Posterior vena cava (tissue), 2 donors: ENCODE measurements around the gene KHDRBS2. TPM values are rescaled to one million over a fixed set of nuclear protein-coding genes. Genes with fewer than 3 reads are reported as not detected.

Experiments
- DNase-seq: peaks from one replicate; pipeline ENCODE4 v3.0.0-alpha.2; 2020; ENCODE audit warnings: low spot score
- intact Hi-C, 2 donors: fragments of 100-400 bp; cut with DNase I; formaldehyde crosslinking; loops; one replicate each; pipeline versions ENCODE4 v1.14.1 to v1.14.2; 2022 to 2023
- long read RNA-seq, 2 donors: library from polyadenylated mRNA; unstranded; transcript quantifications; one replicate each; pipeline ENCODE4 v2.0.0, GENCODE V29; 2020 to 2021
- total RNA-seq, 2 donors: library from RNA; stranded (reverse); fragmentation: NEBNext Ultra II Directional; extraction: Animal tissue kit (Norgen Biotek cat#: 25700); gene quantifications; one replicate each; pipeline ENCODE4 v1.2.1, GENCODE V29; 2021
- donor health status: DM: yes; HTN: yes; CAD: no.
- donor health status: DM: yes; HTN: yes; CAD: no.

Gene KHDRBS2
- under 1 TPM; 0.14 to 0.28 TPM for total RNA-seq
- long read RNA-seq, donor 1, partial matches to known transcripts, result 0 of 1 reads
- long read RNA-seq, donor 1, other reads (novel, unspliced or antisense), result 1 of 1 reads
- long read RNA-seq, donor 2, result 0 reads

GRCh38 chr6:62285612-62286469, at the start of gene KHDRBS2:
Gene KHDRBS2, minus strand, starts transcription at chr6:62286225.
- peak; percentile 91 for DNase-seq
- intact Hi-C loops, result no loop called here

GRCh38 chr6:62328607-62329006, 42.6 kb upstream of the KHDRBS2 start:
- DNase-seq, result no peak
- intact Hi-C loops, result no loop called here

GRCh38 chr6:62324834-62325233, 38.8 kb upstream of the KHDRBS2 start:
- no peak for DNase-seq
- intact Hi-C loops, result no loop called here

- intact Hi-C loops, result no loop called here
- DNase-seq, result no peak
Observed at GRCh38 chr6:62323818-62324431, 37.9 kb upstream of the KHDRBS2 start.

- intact Hi-C loops, result no loop called here
- DNase-seq, result no peak
Observed at GRCh38 chr6:62298745-62299392, 12.8 kb upstream of the KHDRBS2 start.

GRCh38 chr6:62296541-62296940, 10.5 kb upstream of the KHDRBS2 start:
- no peak for DNase-seq
- intact Hi-C loops, result no loop called here

- DNase-seq, result no peak
- intact Hi-C loops, result no loop called here
Observed at GRCh38 chr6:62288974-62289373, 2.9 kb upstream of the KHDRBS2 start.

GRCh38 chr6:62288562-62288961, 2.5 kb upstream of the KHDRBS2 start:
- intact Hi-C loops, result no loop called here

GRCh38 chr6:62286470-62286843, 432 bp upstream of the KHDRBS2 start:
- intact Hi-C loops, result no loop called here
- DNase-seq, result no peak

More at GRCh38 chr6:62288562-62288961, 2.5 kb upstream of the KHDRBS2 start:
- DNase-seq, result no peak

- intact Hi-C loops, result no loop called here
- DNase-seq, result no peak
Observed at GRCh38 chr6:62284725-62285124, 1.3 kb downstream of the KHDRBS2 start.

GRCh38 chr6:62283796-62284411, 2.1 kb downstream of the KHDRBS2 start:
- no peak for DNase-seq
- intact Hi-C loops, result no loop called here

GRCh38 chr6:62283365-62283764, 2.7 kb downstream of the KHDRBS2 start:
- intact Hi-C loops, result no loop called here

GRCh38 chr6:62280099-62280498, 5.9 kb downstream of the KHDRBS2 start:
- intact Hi-C loops, result no loop called here
- DNase-seq, result no peak

More at GRCh38 chr6:62283365-62283764, 2.7 kb downstream of the KHDRBS2 start:
- no peak for DNase-seq

GRCh38 chr6:62272114-62272513, 13.9 kb downstream of the KHDRBS2 start:
- no peak for DNase-seq
- intact Hi-C loops, result no loop called here

GRCh38 chr6:62265906-62266525, 20.0 kb downstream of the KHDRBS2 start:
- intact Hi-C loops, result no loop called here
- no peak for DNase-seq

- intact Hi-C loops, result no loop called here
Observed at GRCh38 chr6:62262283-62262682, 23.7 kb downstream of the KHDRBS2 start.

GRCh38 chr6:62246087-62246486, 39.9 kb downstream of the KHDRBS2 start:
- no peak for DNase-seq
- intact Hi-C loops, result no loop called here

More at GRCh38 chr6:62262283-62262682, 23.7 kb downstream of the KHDRBS2 start:
- no peak for DNase-seq

GRCh38 chr6:62236784-62237183, 49.2 kb downstream of the KHDRBS2 start:
- intact Hi-C loops, result no loop called here
- DNase-seq, result no peak

GRCh38 chr6:62229231-62229630, 56.8 kb downstream of the KHDRBS2 start:
- intact Hi-C loops, result no loop called here
- DNase-seq, result no peak
